ENCODE results near the gene C11orf21.

The C11orf21 gene

GRCh38 chr11:2316963-2317244, 15.2 kb upstream of the C11orf21 start:
- in situ Hi-C loops (cut with HindIII; ENCODE audit: low sequenced_read_pairs) = no loop called here
- TF ChIP-seq CTCF (IDR thresholded peaks at IDR 0.05; ENCODE audit: low read depth, low read length) = no peak

GRCh38 chr11:2316169-2316962, 14.6 kb upstream of the C11orf21 start:
- in situ Hi-C loops (cut with HindIII; ENCODE audit: low sequenced_read_pairs) = no loop called here
- no peak overlapping the region for H3K4me3 ChIP-seq (ENCODE audit: low read depth, low read length)
- no peak for DNase-seq (ENCODE audit: low read depth, low spot score)
- no peak for TF ChIP-seq CTCF (IDR thresholded peaks at IDR 0.05; ENCODE audit: low read depth, low read length)

More at GRCh38 chr11:2316963-2317244, 15.2 kb upstream of the C11orf21 start:
- H3K4me3 ChIP-seq (ENCODE audit: low read depth, low read length) = no peak overlapping the region
- no peak for DNase-seq (ENCODE audit: low read depth, low spot score)

DNA sequence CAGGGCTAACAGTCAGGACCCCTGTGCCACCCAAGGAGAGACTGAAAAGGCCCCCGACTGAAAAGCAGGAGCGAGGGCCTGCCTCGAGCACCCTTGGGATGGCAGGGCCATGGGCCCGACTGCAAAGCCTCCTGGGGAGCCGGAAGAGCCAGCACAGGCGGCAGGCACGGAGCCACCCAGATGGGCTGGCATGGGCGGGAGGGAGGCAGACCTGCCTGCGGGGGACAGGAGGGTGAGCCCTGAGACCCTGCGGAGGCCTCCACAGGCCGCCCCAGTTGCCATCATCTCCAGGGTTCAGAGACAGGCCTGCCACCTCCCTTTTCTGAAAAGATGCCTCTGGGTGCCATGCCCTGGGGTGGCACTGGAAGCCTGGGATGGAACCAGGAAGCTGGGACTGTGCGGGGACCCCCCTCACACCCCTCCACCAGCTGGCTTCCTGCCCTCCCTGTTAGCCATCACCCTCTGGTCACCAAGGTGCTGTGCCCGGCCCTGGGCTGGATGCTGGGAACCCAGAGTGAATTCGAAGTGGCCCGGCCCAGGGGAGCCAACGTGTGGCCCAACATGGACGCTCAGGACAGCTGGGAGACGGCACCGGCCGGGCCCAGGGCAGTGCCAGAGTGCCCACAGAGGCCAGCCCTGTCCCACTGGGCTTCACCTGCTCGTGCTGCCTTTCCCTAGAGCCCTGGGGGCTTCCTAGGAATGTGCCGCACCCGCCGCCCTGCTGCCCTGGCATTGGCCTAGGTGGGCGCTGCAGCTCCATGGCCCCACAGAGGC, 13.9 kb upstream of the C11orf21 start:
- in situ Hi-C loops (cut with HindIII; ENCODE audit: low sequenced_read_pairs) = no loop called here
- DNase-seq (ENCODE audit: low read depth, low spot score) = no peak
- H3K4me3 ChIP-seq (ENCODE audit: low read depth, low read length) = no peak overlapping the region
- TF ChIP-seq CTCF (IDR thresholded peaks at IDR 0.05; ENCODE audit: low read depth, low read length) = no peak

GRCh38 chr11:2314525-2315394, 13.0 kb upstream of the C11orf21 start:
- TF ChIP-seq CTCF (IDR thresholded peaks at IDR 0.05; ENCODE audit: low read depth, low read length) = no peak
- in situ Hi-C loops (cut with HindIII; ENCODE audit: low sequenced_read_pairs) = no loop called here
- no peak overlapping the region for H3K4me3 ChIP-seq (ENCODE audit: low read depth, low read length)
- DNase-seq (ENCODE audit: low read depth, low spot score) = peak; percentile 87

DNA sequence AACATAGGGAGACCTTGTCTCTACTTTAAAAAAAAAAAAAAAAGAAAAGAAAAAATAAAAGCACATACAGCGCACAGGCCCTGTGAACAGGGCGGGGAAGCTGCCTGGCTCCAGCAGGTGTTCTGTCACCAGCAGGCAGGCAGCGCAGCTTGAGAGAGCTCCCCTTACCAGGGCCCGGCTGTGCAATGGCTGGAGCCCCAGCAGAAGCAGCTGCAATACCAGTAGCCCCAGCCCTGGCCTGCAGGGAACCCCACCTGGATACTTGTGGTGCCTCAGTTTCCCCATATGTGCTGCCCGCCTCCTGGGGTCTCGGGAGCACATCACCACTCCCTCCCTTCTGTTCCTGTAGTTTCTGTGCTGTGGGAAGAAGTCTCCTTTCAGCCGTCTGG, 12.4 kb upstream of the C11orf21 start:
- no peak for TF ChIP-seq CTCF (IDR thresholded peaks at IDR 0.05; ENCODE audit: low read depth, low read length)
- no peak overlapping the region for H3K4me3 ChIP-seq (ENCODE audit: low read depth, low read length)
- DNase-seq (ENCODE audit: low read depth, low spot score) = no peak
- in situ Hi-C loops (cut with HindIII; ENCODE audit: low sequenced_read_pairs) = no loop called here
